Measurements from ENCODE around the gene ISLR.

ISLR gene, protein sequence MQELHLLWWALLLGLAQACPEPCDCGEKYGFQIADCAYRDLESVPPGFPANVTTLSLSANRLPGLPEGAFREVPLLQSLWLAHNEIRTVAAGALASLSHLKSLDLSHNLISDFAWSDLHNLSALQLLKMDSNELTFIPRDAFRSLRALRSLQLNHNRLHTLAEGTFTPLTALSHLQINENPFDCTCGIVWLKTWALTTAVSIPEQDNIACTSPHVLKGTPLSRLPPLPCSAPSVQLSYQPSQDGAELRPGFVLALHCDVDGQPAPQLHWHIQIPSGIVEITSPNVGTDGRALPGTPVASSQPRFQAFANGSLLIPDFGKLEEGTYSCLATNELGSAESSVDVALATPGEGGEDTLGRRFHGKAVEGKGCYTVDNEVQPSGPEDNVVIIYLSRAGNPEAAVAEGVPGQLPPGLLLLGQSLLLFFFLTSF

GRCh38 chr15:74173380-74174218, at the start of gene ISLR:
Gene ISLR, plus strand, starts transcription at chr15:74173710. Its CDS starts 1,149 bp downstream, at chr15:74174859.
- no peak for DNase-seq

DNA sequence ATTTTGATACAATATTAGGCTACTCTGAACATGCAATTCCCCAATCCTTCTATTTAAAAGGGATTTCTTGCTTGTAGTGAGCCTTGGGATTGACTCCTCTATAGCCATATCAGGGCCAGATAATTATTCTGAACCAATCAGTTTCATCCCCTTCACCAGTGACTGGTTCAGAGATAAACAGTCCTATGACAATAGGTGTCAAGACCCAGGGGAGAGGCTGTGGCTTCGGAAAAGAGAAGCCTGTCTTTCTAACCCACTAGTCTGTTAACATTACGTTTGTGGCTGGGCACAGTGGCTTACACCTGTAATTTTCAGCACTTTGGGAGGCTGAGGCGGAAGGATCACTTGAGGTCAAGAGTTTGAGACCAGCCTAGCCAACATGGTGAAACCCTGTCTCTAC, 49.3 kb upstream of the ISLR start:
- DNase-seq = no peak

- no peak for DNase-seq
Observed at GRCh38 chr15:74124759-74125158, 48.8 kb upstream of the ISLR start.

DNA sequence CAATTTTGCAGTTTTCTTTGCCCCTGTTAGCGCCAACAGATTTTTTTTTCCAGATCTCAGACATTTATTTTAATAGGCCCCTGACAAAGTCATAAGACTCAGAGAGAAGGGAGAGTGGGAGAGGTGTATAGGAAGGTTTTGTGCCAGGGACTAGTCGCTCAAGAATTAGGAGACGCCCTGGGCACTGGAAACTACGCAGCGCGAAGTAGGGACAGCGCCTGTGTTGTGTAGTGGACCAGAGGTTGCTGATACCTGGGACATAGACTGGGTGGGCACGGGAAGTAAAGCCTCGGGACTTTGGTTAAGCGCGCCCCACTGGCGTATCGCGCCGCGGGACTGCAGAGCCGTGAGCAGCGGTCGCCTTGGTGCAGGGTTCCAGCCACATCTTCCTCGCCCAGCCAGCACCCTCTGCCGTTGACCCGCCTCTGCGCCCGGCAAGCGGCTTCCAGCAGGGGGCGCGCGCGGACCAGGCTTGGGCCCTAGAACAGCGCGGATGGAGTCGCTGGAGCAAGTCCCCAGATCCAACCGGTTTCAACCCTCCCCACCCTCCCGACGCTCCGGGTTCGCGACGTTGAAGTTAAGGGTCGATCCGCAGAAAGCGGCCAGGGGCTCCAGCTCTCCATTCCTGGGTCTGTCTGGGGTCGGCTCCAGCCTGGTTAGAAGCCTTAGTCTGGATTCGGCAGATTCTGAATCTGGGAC, 46.1 kb upstream of the ISLR start:
- DNase-seq = peak; percentile 72 to 83

- DNase-seq = no peak
Observed at GRCh38 chr15:74127954-74128784, 45.3 kb upstream of the ISLR start.

DNA sequence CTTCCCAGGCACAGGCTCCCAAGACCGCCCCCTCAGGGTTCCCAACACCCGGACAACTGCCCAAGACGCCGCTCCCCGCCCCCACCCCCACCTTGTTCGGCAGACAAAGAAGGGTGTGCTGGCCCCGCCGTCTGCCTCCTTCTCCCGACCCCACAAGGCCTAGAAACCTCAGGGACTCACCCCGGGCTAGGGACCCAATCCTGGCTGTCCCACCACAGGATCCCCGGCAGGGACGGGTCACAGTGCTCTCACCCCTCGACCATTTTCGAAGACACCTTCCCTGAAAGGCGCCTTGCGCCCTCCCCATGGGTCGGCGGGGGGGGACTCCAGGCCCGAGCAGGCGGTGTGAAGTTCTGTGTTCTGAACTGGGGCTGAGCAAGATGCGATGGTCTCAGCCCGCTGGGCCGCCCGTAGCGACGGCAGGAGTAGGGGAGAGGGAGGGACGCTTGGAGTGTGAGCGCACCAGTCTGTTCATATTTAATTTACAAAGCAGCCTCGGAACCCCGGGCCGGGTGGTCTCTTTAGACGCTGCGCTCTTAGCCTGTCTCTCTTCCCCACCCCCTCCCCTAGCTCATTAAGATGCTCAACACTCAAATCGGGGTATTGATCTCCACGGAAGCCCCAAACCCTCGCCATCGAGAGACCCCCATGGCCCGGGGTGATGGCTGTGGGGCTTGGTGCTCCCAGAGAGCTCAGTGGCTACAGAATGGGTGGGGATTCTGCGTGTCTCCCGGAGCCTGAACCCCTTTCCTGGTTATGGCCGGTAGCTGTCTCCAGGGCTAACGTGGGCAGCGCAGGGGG, 44.5 kb upstream of the ISLR start:
- no peak for DNase-seq

DNA sequence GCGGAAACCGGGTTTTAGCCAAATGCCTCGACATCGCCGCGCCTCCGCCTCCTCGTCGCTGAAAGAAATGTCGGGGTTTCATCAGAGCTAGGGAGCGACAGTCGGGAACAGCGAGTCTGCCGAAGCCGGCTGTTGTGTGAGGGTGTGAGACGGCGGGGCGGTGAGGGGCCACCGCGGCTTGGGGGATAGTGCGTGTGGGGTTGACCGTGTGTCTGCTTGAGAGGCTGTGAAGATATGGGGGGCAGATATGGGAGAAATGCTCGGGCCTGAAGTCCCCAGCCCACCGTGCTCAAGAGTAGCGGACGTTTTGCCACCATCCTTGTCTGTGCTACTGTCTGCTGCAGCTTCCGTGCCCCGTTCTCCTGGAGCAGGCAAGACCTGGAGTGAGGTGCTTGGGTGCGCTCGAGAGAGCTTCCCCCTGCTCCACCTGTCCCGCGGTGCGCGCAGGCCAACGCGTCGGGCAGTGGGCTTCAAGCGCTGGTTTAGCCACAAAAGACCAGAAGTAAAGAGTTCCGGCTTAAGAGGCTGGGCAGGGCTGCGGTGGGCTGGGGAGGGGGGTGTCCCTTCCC, 43.8 kb upstream of the ISLR start:
- DNase-seq = no peak

DNA sequence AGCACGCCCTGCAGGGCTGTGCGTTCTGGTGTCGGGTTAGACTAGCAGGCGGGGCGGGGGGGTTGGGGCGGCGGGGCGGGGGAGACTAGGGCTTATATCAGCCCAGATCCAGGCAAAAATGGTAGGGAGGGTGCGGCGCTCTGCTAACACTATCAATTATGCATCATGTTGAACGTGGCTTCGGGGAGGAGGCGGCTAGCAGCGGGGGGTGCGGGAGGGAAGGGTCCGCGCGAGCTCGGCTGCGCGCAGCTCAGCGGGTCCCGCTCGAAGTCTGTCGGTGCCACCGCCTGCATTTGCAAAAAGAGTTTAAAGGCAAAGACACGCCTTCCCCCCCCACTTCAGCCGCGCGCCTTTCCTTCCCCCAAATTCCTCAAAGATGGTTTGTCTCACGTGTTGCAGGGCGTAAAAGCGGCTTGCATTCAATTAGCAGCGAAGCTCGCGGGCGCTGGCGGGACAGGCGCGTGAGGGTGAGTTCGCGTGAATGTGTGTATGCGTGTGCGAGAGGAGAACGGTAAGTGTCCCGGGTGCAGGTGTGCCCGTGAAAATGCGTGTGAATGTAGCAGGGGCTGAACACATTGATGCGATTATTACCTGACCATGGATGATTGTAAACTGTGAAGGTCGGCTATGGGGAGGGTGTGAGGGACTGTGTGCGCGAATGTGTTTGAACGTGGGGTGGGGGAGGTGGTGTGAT, 43.2 kb upstream of the ISLR start, which contains the start of gene ISLR2:
ISLR2 (plus strand) TSS at position 432 of the 694 bp plus-strand sequence. CDS start 2,169 bp downstream, outside the sequence.
- DNase-seq = no peak

- DNase-seq = no peak
Observed at GRCh38 chr15:74130849-74131627, 42.5 kb upstream of the ISLR start.

GRCh38 chr15:74131628-74132413, 41.7 kb upstream of the ISLR start:
- no peak for DNase-seq

DNA sequence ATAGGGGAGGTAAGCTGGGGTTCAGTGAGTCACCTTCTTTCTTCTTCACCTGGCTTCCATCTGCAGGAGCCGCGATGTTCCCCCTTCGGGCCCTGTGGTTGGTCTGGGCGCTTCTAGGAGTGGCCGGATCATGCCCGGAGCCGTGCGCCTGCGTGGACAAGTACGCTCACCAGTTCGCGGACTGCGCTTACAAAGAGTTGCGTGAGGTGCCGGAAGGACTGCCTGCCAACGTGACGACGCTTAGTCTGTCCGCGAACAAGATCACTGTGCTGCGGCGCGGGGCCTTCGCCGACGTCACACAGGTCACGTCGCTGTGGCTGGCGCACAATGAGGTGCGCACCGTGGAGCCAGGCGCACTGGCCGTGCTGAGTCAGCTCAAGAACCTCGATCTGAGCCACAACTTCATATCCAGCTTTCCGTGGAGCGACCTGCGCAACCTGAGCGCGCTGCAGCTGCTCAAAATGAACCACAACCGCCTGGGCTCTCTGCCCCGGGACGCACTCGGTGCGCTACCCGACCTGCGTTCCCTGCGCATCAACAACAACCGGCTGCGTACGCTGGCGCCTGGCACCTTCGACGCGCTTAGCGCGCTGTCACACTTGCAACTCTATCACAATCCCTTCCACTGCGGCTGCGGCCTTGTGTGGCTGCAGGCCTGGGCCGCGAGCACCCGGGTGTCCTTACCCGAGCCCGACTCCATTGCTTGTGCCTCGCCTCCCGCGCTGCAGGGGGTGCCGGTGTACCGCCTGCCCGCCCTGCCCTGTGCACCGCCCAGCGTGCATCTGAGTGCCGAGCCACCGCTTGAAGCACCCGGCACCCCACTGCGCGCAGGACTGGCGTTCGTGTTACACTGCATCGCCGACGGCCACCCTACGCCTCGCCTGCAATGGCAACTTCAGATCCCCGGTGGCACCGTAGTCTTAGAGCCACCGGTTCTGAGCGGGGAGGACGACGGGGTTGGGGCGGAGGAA, 40.5 kb upstream of the ISLR start:
- no peak for DNase-seq

GRCh38 chr15:74133694-74134386, 39.7 kb upstream of the ISLR start:
- DNase-seq = no peak

- DNase-seq = no peak
Observed at GRCh38 chr15:74134387-74135027, 39.0 kb upstream of the ISLR start.

DNA sequence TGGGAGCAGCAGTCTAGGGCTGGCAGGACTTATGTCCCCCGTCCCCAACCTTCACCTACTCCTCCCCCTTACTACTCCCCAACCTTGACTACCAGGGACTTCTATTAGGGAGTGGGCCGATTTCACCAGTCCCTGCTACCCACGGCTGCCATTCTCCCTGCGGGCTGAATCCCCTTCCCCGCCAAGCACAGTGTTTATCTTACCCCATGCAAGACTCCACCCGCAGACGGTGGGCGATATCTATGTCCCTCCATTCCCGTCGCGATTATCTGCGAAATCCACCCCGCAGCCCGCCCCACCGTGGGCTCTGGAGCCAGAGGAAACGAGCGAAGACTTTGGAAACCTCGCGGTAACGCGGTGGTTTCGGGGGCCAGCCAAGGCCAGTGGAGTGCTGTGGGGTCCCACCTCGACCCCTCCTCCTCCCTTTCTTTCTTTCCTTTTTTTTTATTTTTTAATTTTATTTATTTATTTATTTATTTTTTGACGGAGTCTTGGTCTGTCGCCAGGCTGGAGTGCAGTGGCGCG, 38.4 kb upstream of the ISLR start:
- no peak for DNase-seq

DNA sequence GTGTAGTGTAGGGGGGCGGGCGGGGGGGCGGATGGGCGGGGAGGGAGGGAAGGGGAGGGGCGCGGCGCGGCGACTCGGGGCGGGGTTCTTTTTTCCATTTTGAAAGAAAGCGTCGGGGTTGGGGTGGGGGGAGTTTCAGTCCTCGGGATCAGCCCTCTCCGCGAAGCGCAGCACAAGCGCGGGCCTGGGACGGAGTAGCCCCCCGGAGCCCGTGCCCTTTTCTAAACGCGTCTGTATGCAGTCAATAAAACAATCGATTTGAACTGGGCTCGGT, 37.0 kb upstream of the ISLR start:
- DNase-seq = no peak

GRCh38 chr15:74136814-74137536, 36.5 kb upstream of the ISLR start:
- no peak for DNase-seq
